HG03571 (cell line): ENCODE results near the gene CYP24A1.

Source experiments
- ATAC-seq: cut with Tn5 transposase; IDR thresholded peaks from one replicate; pipeline ENCODE4 v1.9.1; 2021; ENCODE audit not compliant: unreplicated experiment

Gene CYP24A1

GRCh38 chr20:54158856-54159418, 14.8 kb downstream of the CYP24A1 start:
- no peak for ATAC-seq

GRCh38 chr20:54158226-54158625, 15.6 kb downstream of the CYP24A1 start:
- ATAC-seq = no peak

- ATAC-seq = no peak
Observed at GRCh38 chr20:54156981-54157835, 16.6 kb downstream of the CYP24A1 start.

DNA sequence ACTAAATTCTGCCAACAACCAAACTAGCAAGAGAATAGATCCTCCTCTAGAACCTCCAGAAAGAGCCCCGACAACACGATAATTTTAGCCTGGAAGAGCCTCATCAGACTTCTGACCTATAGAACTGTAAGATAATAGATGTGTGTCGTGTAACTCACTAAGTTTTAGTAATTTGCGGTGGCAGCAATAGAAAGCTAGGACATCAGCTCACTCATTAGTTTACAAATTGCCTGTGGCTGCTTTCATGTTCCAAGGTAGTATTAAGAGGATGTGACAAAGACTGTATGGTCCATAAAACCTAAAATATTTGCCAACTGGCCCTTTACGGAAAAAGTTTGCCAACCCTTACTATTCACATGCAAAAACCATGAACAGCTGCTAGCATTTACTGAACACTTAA, 17.3 kb downstream of the CYP24A1 start:
- ATAC-seq = no peak

- ATAC-seq = no peak
Observed at GRCh38 chr20:54155736-54156317, 18.0 kb downstream of the CYP24A1 start.

GRCh38 chr20:54154439-54154838, 19.3 kb downstream of the CYP24A1 start:
- no peak for ATAC-seq

DNA sequence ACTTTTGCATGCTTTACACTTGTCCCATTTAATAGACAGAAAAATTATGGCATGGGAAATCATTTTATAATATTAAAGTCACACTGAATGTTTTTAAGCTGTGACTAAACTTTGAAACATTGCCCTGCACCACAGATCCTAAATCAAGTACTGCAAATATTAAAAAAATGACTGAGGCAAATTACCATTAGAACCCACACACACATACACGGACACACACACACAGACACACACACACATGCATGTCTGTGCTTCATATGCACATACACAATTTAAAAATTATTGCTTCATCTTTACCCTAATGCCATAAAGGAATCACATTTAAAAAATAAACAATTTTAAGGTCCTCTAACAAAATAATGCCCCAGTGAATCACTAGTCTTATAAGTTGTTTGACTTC, 19.9 kb downstream of the CYP24A1 start:
- ATAC-seq = no peak

DNA sequence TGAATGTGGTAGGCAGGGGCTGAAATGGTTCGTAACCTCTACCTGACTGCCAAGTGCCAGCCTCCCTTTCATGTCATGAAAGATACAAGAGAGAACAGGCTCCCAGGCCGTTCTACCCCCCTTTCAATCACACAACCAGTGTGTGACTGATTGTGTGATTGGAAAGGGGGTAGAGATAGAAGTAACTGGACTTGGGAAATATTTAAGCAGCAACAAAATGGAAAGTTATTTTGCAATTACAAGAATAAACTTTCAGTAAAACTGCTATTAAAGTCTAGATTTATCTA, 20.8 kb downstream of the CYP24A1 start:
- ATAC-seq = no peak

GRCh38 chr20:54152227-54153040, 21.4 kb downstream of the CYP24A1 start:
- no peak for ATAC-seq

DNA sequence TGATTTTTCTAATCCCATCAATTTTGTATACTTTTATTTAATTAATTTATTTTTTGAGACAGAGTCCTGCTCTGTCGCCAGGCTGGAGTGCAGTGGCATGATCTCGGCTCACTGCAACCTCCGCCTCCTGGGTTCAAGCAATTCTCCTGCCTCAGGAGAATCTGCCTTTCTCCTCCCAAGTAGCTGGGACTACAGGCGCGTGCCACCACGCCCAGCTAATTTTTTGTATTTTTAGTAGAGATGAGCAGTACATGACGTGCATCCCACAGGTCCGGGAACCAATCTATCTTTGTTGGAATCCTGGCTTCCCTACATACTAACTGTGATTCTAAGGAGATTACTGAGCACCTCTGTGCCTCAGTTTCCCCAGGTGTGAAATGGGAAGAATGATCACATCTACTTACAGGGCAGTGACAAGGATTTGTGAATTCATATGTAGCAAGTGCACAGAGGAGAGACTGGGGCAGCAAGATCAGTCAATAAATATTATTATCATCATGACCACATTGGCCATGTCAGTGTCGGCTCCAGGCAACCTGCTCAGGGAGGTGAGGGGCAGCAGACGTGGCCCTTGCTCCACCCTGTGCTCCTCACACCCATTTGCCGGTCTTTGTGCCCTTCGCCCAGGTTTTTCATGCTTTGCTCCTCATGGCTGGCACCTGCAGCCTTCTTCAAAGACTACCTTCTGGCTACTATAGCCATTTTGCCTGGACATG, 22.1 kb downstream of the CYP24A1 start:
- ATAC-seq = no peak

DNA sequence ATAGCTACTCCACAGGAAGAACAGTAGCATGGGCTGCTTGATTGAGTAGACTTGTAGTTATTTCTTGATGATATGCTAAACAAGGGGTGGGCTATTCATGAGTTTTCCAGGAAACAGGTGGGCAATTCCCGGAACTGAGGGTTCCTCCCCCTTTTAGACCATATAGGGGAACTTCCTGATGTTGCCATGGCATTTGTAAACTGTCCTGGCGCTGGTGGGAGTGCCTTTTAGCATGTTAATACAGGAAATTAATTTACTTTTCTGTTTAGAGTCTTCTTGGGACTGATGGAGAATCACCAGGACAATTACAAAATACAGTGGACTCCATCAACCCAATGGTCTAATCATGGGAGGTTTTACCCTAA, 22.7 kb downstream of the CYP24A1 start:
- no peak for ATAC-seq

- ATAC-seq = no peak
Observed at GRCh38 chr20:54149765-54150264, 24.0 kb downstream of the CYP24A1 start.

- ATAC-seq = no peak
Observed at GRCh38 chr20:54148947-54149764, 24.6 kb downstream of the CYP24A1 start.

- ATAC-seq = no peak
Observed at GRCh38 chr20:54146672-54147071, 27.1 kb downstream of the CYP24A1 start.

- ATAC-seq = no peak
Observed at GRCh38 chr20:54144847-54145414, 28.9 kb downstream of the CYP24A1 start.

DNA sequence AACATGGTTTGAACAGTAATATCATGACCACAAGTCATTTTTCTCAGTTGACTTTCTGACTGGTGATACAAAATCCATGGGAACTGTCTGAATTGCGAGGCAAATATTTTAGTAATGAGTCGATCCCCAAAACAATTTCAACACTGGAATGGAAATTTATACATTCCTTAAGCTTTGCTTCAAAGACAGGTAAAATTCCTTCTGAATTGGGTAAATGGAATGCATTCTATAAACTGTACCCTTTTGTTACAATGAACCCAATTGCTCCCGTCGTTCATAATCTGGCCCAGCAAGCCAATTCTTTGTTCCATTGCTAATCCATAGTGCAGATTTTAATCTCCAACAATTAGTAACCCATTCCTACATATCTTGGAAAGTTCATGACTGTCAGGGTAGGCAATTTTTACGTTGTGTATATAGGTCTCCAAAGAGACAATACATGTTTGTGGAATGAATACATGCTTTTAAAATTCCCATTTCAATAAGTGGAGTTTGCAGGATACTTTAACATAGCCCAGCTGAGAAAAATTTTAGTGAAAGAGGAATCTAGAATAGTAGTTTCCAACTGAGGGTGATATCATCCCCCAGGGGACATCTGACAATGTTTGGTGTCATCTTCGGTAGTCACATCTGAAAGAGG, 32.7 kb downstream of the CYP24A1 start:
- no peak for ATAC-seq

- no peak for ATAC-seq
Observed at GRCh38 chr20:54140486-54140885, 33.3 kb downstream of the CYP24A1 start.

GRCh38 chr20:54140067-54140466, 33.7 kb downstream of the CYP24A1 start:
- ATAC-seq = no peak

GRCh38 chr20:54139188-54139587, 34.6 kb downstream of the CYP24A1 start:
- no peak for ATAC-seq
